ENCODE results near the gene ZAP70.

DNA sequence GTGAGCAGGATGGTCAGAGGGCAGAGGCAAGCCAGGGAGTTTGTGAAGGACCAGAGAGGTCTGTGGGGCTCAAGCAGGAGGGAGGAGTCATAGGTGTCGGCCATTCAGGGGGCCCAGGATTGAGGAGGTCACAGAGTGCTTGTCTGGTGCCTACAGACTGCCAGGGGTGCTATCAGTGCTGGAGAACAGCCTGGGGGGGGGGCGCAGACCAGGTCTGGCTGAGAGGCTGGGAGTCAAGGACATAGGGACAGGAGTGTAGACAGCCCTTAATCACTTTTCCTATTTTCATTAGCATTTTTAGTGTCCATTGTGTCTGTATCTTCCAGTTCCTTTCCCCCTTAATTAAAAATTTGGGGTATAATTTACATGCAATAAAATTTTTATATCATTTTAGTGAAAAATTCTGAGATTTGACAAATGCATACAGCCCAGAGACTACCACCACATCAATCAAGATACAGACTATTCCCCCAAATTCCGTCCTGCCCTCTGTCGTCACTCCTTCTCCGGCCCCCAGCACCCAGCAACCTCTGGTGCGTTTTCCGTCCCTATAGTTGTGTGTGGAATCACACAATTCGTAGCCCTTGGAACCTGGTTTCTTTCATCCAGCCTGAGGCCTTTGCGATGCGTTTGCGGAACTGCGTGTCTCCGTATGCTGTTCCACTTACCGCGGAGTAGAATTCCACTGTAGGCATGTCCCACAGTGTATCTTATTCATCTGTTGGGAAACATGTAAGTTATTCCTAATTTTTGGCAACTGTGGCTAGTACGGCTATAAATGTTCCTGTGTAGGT is 6.2 kb downstream of the ZAP70 start:
- TF ChIP-seq, protein P1, sequence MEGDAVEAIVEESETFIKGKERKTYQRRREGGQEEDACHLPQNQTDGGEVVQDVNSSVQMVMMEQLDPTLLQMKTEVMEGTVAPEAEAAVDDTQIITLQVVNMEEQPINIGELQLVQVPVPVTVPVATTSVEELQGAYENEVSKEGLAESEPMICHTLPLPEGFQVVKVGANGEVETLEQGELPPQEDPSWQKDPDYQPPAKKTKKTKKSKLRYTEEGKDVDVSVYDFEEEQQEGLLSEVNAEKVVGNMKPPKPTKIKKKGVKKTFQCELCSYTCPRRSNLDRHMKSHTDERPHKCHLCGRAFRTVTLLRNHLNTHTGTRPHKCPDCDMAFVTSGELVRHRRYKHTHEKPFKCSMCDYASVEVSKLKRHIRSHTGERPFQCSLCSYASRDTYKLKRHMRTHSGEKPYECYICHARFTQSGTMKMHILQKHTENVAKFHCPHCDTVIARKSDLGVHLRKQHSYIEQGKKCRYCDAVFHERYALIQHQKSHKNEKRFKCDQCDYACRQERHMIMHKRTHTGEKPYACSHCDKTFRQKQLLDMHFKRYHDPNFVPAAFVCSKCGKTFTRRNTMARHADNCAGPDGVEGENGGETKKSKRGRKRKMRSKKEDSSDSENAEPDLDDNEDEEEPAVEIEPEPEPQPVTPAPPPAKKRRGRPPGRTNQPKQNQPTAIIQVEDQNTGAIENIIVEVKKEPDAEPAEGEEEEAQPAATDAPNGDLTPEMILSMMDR (IDR thresholded peaks at IDR 0.05): no peak
- TF ChIP-seq POLR2A (IDR thresholded peaks at IDR 0.05): no peak
